Measurements from ENCODE around the gene RFX4. TPM values are rescaled to one million over a fixed set of nuclear protein-coding genes. Genes with fewer than 3 reads are reported as not detected.

The RFX4 gene
- total and polyA plus RNA-seq, 2 of the 13 experiments (the other 11 are each of a cell fraction or from before 2014, with no cell fraction given) = not detected

- Histone ChIP-seq H3K27me3 (ENCODE audit: control insufficient read depth in 1 of 2, insufficient read depth in 2 of 2, low read length in 2 of 2) (peaks cover 19 to 80% of the 10 kb centered on the region in 2 experiments), H3K9me3 (ENCODE audit: low read length) (no peaks in the 10 kb centered on the region), H4K20me1 (ENCODE audit: insufficient read depth, low read length) (no peaks in the 10 kb centered on the region), H3K36me3 (replicated peaks in 1 of 2; ENCODE audit: control insufficient read depth in 1 of 2, insufficient read depth in 2 of 2, low read length in 2 of 2) (no peaks in the 10 kb centered on the region), H3K4me1 (ENCODE audit: insufficient read depth, low read length) (no peaks in the 10 kb centered on the region), H3K4me2 (ENCODE audit: low read depth, low read length) (no peak overlapping the region; the same call in 1 of the 2 replicates), H3K4me3 (replicated peaks in 1 of 3; ENCODE audit: insufficient read depth in 1 of 3, low read depth in 2 of 3, low read length in 3 of 3) (no peak overlapping the region), H2AFZ (ENCODE audit: low read length) (no peak overlapping the region), H3K79me2 (ENCODE audit: insufficient read depth, low read length) (no peaks in the 10 kb centered on the region), H3K27ac (ENCODE audit: extremely low read length, insufficient read depth, low read length) (no peak overlapping the region), H3K9ac (ENCODE audit: insufficient read depth, low read depth, low read length) (no peak overlapping the region)
- intact Hi-C loops (cut with micrococcal nuclease; ENCODE audit: unreplicated experiment) (no loop called here), in situ Hi-C loops (cut with HindIII; ENCODE audit: extremely low pct_ligation_motif_present, low pct_unique_long_range_greater_than_20kb) (no loop called here)
- 47% methylated on average over 15 of the region's 16 CpGs for WGBS (ENCODE audit: low lambda C conversion rate)
- ATAC-seq (no peak), DNase-seq (ENCODE audit: low spot score) (no peak), FAIRE-seq (no peak)
- CTCF ChIA-PET (ENCODE audit: low intra/inter-chr PET ratio, low total read pairs) = no interaction called here
- POLR2A ChIA-PET = no interaction called here
- BruUV-seq (replicated peaks) = no TSS peak
- TF ChIP-seq ASH2L (IDR thresholded peaks at IDR 0.05; ENCODE audit: insufficient read length, low read depth, low read length) (no peak), NBN (conservative IDR thresholded peaks at IDR 0.05) (no peak), ZNF766 (CRISPR knock-in tag; IDR thresholded peaks at IDR 0.05; ENCODE audit: borderline replicate concordance) (no peak), NFKB2 (CRISPR knock-in tag; IDR thresholded peaks at IDR 0.05; ENCODE audit: borderline replicate concordance) (no peak)
- TF ChIP-seq, protein P1, sequence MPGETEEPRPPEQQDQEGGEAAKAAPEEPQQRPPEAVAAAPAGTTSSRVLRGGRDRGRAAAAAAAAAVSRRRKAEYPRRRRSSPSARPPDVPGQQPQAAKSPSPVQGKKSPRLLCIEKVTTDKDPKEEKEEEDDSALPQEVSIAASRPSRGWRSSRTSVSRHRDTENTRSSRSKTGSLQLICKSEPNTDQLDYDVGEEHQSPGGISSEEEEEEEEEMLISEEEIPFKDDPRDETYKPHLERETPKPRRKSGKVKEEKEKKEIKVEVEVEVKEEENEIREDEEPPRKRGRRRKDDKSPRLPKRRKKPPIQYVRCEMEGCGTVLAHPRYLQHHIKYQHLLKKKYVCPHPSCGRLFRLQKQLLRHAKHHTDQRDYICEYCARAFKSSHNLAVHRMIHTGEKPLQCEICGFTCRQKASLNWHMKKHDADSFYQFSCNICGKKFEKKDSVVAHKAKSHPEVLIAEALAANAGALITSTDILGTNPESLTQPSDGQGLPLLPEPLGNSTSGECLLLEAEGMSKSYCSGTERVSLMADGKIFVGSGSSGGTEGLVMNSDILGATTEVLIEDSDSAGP (CRISPR knock-in tag; IDR thresholded peaks at IDR 0.05; ENCODE audit: borderline replicate concordance) = no peak
These were observed 584 bp upstream of the RFX4 start for GRCh38 chr12:106582249-106582591.

GRCh38 chr12:106583242-106584103 lies 669 bp downstream of the RFX4 start:
- no peaks in the 10 kb centered on the region for H3K9me3 ChIP-seq (ENCODE audit: low read length)
- ChIA-PET POLR2A (no interaction called here), CTCF (ENCODE audit: low intra/inter-chr PET ratio, low total read pairs) (no interaction called here)
- no peak for FAIRE-seq
- H3K79me2 ChIP-seq (ENCODE audit: insufficient read depth, low read length) = no peaks in the 10 kb centered on the region
- H2AFZ ChIP-seq (ENCODE audit: low read length) = no peak overlapping the region
- H3K36me3 ChIP-seq (replicated peaks in 1 of 2; ENCODE audit: control insufficient read depth in 1 of 2, insufficient read depth in 2 of 2, low read length in 2 of 2) = no peaks in the 10 kb centered on the region
- no peak overlapping the region for H3K9ac ChIP-seq (ENCODE audit: insufficient read depth, low read depth, low read length)
- 42% methylated on average over 58 of the region's 60 CpGs for WGBS (ENCODE audit: low lambda C conversion rate)
- TF ChIP-seq ZNF605 (CRISPR knock-in tag; IDR thresholded peaks at IDR 0.05) (no peak), EZH2 (conservative IDR thresholded peaks at IDR 0.05; ENCODE audit: low read depth, low read length) (0 out of 2 replicates have a peak, but pooled peaks have one; percentile 60)
- ATAC-seq = no peak
- DNase-seq (ENCODE audit: low spot score) = no peak
- in situ Hi-C loops (cut with HindIII; ENCODE audit: extremely low pct_ligation_motif_present, low pct_unique_long_range_greater_than_20kb) = no loop called here
- H3K4me2 ChIP-seq (ENCODE audit: low read depth, low read length) = no peak overlapping the region
- intact Hi-C loops (cut with micrococcal nuclease; ENCODE audit: unreplicated experiment) = no loop called here
- H3K4me1 ChIP-seq (ENCODE audit: insufficient read depth, low read length) = no peaks in the 10 kb centered on the region
- H3K27ac ChIP-seq (ENCODE audit: extremely low read length, insufficient read depth, low read length) = no peak overlapping the region
- no TSS peak for BruUV-seq (replicated peaks)
- peaks cover 19 to 85% of the 10 kb centered on the region in 2 experiments for H3K27me3 ChIP-seq (ENCODE audit: control insufficient read depth in 1 of 2, insufficient read depth in 2 of 2, low read length in 2 of 2)
- H3K4me3 ChIP-seq (replicated peaks in 1 of 3; ENCODE audit: insufficient read depth in 1 of 3, low read depth in 2 of 3, low read length in 3 of 3) = no peak overlapping the region
- no peaks in the 10 kb centered on the region for H4K20me1 ChIP-seq (ENCODE audit: insufficient read depth, low read length)
